Smooth muscle cell (in vitro differentiated cells): ENCODE data around the gene CROCC. TPM values are rescaled to one million over a fixed set of nuclear protein-coding genes. Genes with fewer than 3 reads are reported as not detected.
"Not testable (repeated sequence)": the region's sequence is repeated elsewhere in the genome, so short reads cannot be mapped to it uniquely, and the experiment has no call there.

Experiments used
- DNase-seq: peaks from one replicate; lab custom pipeline; 2025; ENCODE audit not compliant: unreplicated experiment; lab: John Stamatoyannopoulos, UW
- H2AFZ ChIP-seq: fragments of 200-600 bp; sonication (generic); 2 replicates; pipeline ENCODE4 v1.6.0; 2016; ENCODE audit warnings: antibody characterized with exemption, low read depth, mild to moderate bottlenecking
- H3F3A ChIP-seq: fragments of 200-600 bp; sonication (generic); 2 replicates; pipeline ENCODE4 v1.6.0; 2017; ENCODE audit warnings: antibody characterized with exemption, low read depth
- H3K27ac ChIP-seq: fragments of 200-600 bp; sonication (generic); 2 replicates; pipeline ENCODE4 v1.5.1; 2016; ENCODE audit warnings: low read depth, mild to moderate bottlenecking
- H3K27me3 ChIP-seq: fragments of 200-600 bp; sonication (generic); 2 replicates; pipeline ENCODE4 v1.6.1; 2016; ENCODE audit warnings: low read depth, mild to moderate bottlenecking
- H3K36me3 ChIP-seq: fragments of 200-600 bp; sonication (generic); 2 replicates; pipeline ENCODE4 v1.5.1; 2016; ENCODE audit warnings: low read depth
- H3K4me1 ChIP-seq: fragments of 200-600 bp; sonication (generic); 2 replicates; pipeline ENCODE4 v1.5.1; 2016; ENCODE audit warnings: low read depth
- H3K4me2 ChIP-seq: fragments of 200-600 bp; sonication (generic); 2 replicates; pipeline ENCODE4 v1.6.0; 2016; ENCODE audit warnings: mild to moderate bottlenecking
- H3K4me3 ChIP-seq: fragments of 200-600 bp; sonication (generic); 2 replicates; pipeline ENCODE4 v1.5.1; 2016; ENCODE audit warnings: mild to moderate bottlenecking
- H3K79me2 ChIP-seq: fragments of 200-600 bp; sonication (generic); 2 replicates; pipeline ENCODE4 v1.6.0; 2016; ENCODE audit warnings: low read depth, mild to moderate bottlenecking
- H3K9ac ChIP-seq: fragments of 200-600 bp; sonication (generic); 2 replicates; pipeline ENCODE4 v1.6.0; 2016; ENCODE audit warnings: low read depth
- H3K9me3 ChIP-seq: fragments of 200-600 bp; sonication (generic); replicated peaks from 2 replicates; pipeline ENCODE4 v1.5.1; 2016; ENCODE audit warnings: low read depth
- H4K20me1 ChIP-seq: fragments of 200-600 bp; sonication (generic); 2 replicates; pipeline ENCODE4 v1.6.0; 2016; ENCODE audit warnings: low read depth
- WGBS: methylation state at CpG from one replicate; pipeline ENCODE4 v1.1.7; 2016; ENCODE audit warnings: low lambda C conversion rate; 5-methylcytosine and 5-hydroxymethylcytosine counted together
- polyA plus RNA-seq: library from polyadenylated mRNA; unstranded; fragments of >200 nt; fragmentation: Nextera tagmentation; extraction: Ambion mirVana; gene quantifications from 2 replicates; pipeline ENCODE4 v1.2.1, GENCODE V29; 2016
- total RNA-seq: library from RNA; depleted of rRNA; stranded (reverse); fragments of >200 nt; gene quantifications from 2 replicates; pipeline ENCODE4 v1.2.3, GENCODE V29; 2014

The CROCC gene
- total and polyA plus RNA-seq, 2 experiments from 2014 or later, result 19.7 to 24.0 TPM

DNA sequence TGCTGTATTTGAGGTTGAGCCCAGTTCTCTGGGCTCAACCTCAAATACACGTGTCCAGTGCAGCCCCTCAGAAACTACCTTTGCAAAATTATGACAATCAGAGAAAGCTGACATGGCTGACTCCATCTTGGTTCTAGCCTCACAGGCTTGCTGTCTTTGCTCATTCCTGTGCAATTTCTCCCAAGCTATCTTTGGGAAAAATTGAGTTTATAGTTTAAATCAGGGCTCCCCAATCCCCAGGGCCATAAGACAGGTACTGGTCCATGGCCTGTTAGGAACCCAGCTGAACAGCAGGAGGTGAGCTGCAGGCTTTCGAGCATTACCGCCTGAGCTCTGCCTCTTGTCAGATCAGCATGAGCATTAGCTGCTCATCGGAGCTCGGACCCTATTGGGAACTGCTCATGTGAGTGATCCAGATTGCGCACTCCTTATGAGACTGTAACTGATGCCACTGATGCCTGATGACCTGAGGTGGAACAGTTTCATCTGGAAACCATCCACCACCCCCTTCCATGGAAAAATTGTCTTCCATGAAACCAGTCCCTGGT, 28.7 kb upstream of the CROCC start:
- not testable (repeated sequence) for H3K4me2 ChIP-seq, H3K9me3 ChIP-seq, H3K4me1 ChIP-seq, DNase-seq, H3K27me3 ChIP-seq, H3K9ac ChIP-seq, H2AFZ ChIP-seq, H3K4me3 ChIP-seq, H3K36me3 ChIP-seq, H3F3A ChIP-seq, H3K79me2 ChIP-seq, H4K20me1 ChIP-seq, H3K27ac ChIP-seq
- WGBS, result 76% methylated on average over 5 of the region's 6 CpGs

DNA sequence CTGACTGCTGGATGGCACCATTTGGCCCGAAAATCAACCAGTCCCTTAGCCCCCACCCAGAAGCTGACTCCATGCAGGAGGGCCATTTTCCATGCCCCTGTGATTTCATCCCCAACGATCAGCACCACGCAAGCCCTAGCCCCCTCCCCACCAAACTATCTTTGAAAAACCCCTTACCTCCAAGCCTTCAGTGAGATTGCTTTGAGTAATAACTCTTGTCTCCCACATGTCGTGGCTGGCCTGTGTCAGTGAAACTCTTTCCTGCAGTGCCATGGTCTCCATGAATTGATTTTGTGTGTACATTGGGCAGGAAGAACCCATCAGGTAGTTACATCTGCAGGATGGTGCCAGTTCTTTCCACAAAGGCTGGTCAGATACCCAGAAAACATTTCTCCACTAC, 27.9 kb upstream of the CROCC start:
- not testable (repeated sequence) for DNase-seq, H3K36me3 ChIP-seq, H3K79me2 ChIP-seq, H3K9me3 ChIP-seq, H3K27ac ChIP-seq, H3K4me2 ChIP-seq, H3K4me3 ChIP-seq, H3K9ac ChIP-seq, H2AFZ ChIP-seq, H3K27me3 ChIP-seq, H3K4me1 ChIP-seq, H4K20me1 ChIP-seq, H3F3A ChIP-seq
- 83% methylated on average over 4 of the region's 4 CpGs for WGBS

DNA sequence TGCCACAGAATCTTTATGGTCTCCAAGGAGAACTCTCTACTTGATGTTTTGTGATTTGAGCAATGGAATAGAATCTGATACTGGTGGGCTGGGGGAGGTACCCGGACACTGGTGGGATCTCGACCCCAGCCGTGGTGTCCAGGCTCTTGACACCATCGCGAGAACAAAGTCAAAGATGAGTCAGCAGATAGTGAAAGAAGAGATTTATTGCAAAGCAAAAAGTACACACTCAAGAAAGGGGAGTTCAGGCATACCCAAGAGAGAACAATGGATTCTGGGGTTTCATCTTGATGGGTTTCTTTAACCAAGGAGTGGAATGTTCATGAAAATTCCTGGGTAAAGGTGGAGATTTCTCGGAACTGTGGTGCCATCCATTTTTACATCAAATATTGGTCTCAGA, 27.4 kb upstream of the CROCC start:
- H4K20me1 ChIP-seq, result not testable (repeated sequence)
- WGBS, result 81% methylated on average over 6 of the region's 6 CpGs

DNA sequence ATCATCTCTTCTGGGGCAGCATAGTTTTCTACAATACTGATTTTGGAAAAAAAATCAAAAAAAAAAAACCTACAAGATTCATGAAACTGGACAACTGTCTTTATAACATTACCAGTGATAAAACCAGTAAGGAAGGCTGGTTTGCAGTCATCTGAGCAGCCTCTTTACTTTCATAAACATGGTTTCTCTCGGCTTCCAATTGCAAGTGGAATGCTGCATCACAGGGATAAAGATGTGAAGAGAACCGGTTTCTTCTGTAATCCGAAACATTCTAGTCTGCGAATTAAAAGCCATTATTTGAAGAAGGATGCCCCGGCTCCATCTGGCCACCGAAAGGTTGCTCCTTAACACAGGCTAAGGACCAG, 26.5 kb upstream of the CROCC start:
- not testable (repeated sequence) for H3K4me1 ChIP-seq, H3K79me2 ChIP-seq, H2AFZ ChIP-seq, DNase-seq, H3K36me3 ChIP-seq, H4K20me1 ChIP-seq, H3F3A ChIP-seq, H3K9me3 ChIP-seq, H3K27me3 ChIP-seq, H3K9ac ChIP-seq
- H3K4me3 ChIP-seq, result peak overlapping the region; percentile 44
- peak overlapping the region; percentile 97 for H3K27ac ChIP-seq
- peak overlapping the region; percentile 82 for H3K4me2 ChIP-seq
- 8% methylated on average over 6 of the region's 6 CpGs for WGBS

More for the DNA sequence above, 27.4 kb upstream of the CROCC start:
- not testable (repeated sequence) for H3K9ac ChIP-seq, H3K27ac ChIP-seq, H3K36me3 ChIP-seq, H3F3A ChIP-seq, H3K9me3 ChIP-seq, H3K27me3 ChIP-seq, H2AFZ ChIP-seq, H3K4me3 ChIP-seq, H3K4me1 ChIP-seq, H3K79me2 ChIP-seq, DNase-seq, H3K4me2 ChIP-seq

DNA sequence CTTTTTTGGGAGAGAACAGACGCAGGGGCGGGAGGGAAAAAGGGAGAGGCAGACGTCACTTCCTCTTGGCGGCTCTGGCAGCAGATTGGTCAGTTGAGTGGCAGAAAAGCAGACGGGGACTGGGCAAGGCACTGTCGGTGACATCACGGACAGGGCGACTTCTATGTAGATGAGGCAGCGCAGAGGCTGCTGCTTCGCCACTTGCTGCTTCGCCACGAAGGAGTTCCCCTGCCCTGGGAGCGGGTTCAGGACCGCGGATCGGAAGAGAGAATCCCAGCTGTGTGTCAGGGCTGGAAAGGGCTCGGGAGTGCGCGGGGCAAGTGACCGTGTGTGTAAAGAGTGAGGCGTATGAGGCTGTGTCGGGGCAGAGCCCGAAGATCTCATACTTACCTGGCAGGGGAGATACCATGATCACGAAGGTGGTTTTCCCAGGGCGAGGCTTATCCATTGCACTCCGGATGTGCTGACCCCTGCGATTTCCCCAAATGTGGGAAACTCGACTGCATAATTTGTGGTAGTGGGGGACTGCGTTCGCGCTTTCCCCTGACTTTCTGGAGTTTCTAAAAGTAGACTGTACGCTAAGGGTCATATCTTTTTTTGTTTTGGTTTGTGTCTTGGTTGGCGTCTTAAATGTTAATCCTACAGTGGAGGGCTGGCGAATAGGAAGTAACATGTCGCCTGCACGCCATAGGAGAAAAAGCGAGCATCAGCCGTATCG, 26.0 kb upstream of the CROCC start, which contains the start of gene RNU1-2:
Gene RNU1-2, plus strand, starts transcription at position 383 of the 718 bp plus-strand sequence.
- WGBS, result 1% methylated on average over 24 of the region's 39 CpGs
- H3K4me3 ChIP-seq, result peak within 1 kb of the TSS; percentile 44
- H3K9me3 ChIP-seq, H3K4me1 ChIP-seq, H3K27me3 ChIP-seq, H3K36me3 ChIP-seq, H3K79me2 ChIP-seq, H2AFZ ChIP-seq, H3F3A ChIP-seq, H4K20me1 ChIP-seq: not testable (repeated sequence)
- peak within 1 kb of the TSS; percentile 82 for H3K4me2 ChIP-seq
- peak within 1 kb of the TSS; percentile 98 for H3K9ac ChIP-seq
- peak; percentile 71 for DNase-seq
- peak within 1 kb of the TSS; percentile 97 for H3K27ac ChIP-seq

DNA sequence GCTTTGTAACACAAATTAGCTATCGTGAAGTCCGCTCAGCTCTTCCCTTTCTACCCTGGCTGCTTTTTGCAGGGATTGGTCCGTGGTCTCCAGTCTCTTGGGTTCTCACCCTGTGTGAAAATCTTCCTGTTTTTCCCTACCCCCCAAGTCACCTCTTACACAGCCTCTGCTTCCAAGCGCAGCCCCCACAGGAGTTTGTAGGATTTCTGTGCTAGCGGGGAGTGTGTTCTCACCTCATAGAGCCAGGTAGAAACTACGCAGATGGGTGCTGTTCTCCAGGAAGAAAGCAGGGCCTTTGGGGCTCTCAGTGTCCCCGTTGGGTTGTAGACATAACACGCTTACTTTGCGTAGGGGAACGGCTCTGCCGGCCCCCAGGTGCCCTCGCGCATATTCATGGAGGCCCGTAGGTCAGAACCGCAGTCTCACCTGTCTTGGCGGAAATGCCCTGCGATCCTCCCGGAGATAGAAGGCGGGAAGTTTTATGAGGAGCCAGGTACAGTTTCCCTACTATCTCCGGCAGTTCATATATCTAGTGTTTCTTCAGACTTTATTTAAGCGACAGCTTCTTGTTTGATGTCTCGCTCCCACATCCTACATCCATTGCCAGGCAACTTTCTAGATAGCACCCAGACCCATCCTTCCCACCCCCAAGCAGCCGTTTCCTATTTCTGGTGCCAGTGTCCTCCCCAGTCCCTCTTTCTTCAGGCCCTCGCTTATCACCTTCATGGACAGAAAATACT, 25.2 kb upstream of the CROCC start:
- H3K27ac ChIP-seq, result peak overlapping the region; percentile 67

DNA sequence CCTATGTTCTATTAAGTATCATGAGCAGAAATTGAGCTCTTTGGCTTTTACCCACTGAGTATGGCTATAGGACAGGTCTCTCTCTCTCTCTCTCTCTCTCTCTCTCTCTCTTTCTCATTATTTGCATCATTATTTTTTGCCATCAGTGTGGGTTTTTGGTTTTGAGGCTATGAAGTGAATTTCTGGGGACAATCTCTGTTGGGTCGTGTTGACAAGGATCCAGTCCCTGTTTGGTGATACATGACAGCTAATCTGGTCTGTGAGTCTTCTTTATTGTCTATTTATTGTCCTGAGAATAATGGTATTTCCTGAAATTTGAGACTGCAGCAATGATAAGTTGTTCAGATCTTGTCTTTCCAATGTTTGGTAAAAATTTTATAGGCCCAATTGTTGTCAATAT, 24.1 kb upstream of the CROCC start:
- H3K27ac ChIP-seq, H3K9ac ChIP-seq, H3K4me2 ChIP-seq, H4K20me1 ChIP-seq, H3K4me3 ChIP-seq, H3F3A ChIP-seq, H3K79me2 ChIP-seq, H3K9me3 ChIP-seq, DNase-seq, H3K27me3 ChIP-seq, H3K4me1 ChIP-seq, H3K36me3 ChIP-seq, H2AFZ ChIP-seq: not testable (repeated sequence)
- 85% methylated on average over 1 of the region's 1 CpG for WGBS

More for the DNA sequence above, 25.2 kb upstream of the CROCC start:
- H3K4me3 ChIP-seq, result peak overlapping the region; percentile 38
- not testable (repeated sequence) for H3F3A ChIP-seq, H3K79me2 ChIP-seq, H3K9ac ChIP-seq, H2AFZ ChIP-seq, H4K20me1 ChIP-seq, H3K27me3 ChIP-seq, H3K36me3 ChIP-seq, H3K9me3 ChIP-seq, H3K4me1 ChIP-seq
- 5% methylated on average over 24 of the region's 24 CpGs for WGBS
- peak; percentile 21 for DNase-seq
- peak overlapping the region; percentile 77 for H3K4me2 ChIP-seq

DNA sequence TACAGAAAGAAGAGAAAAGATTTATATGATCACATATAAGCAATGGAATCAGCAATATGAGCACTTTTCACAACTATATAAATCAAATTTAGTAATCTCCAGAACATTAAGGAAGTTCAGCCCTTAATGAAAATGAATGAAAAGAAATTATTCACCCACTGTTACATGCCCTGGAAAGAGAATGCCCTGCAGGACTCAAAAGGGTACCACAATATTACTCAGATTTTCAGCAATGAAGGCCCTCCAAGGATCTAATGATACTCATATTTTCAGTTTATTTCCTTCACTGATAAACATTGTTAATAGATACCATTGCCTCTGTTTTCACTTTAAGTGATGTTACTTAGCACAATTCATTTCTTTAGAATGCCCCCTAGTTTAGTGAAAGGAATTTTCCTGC, 23.4 kb upstream of the CROCC start:
- not testable (repeated sequence) for H3K9ac ChIP-seq, H3K36me3 ChIP-seq, H4K20me1 ChIP-seq, DNase-seq, H3K4me1 ChIP-seq, H3K4me2 ChIP-seq, H2AFZ ChIP-seq, H3K27ac ChIP-seq, H3K9me3 ChIP-seq, H3K4me3 ChIP-seq, H3K27me3 ChIP-seq, H3K79me2 ChIP-seq
- peaks cover 12% of the 10 kb centered on the region for H3F3A ChIP-seq
